GM19328 (cell line): ENCODE results near the gene SEMA6C.
"Not testable (repeated sequence)": the region's sequence is repeated elsewhere in the genome, so short reads cannot be mapped to it uniquely, and the experiment has no call there.

Experiments
- ATAC-seq: cut with Tn5 transposase; IDR thresholded peaks from one replicate; pipeline ENCODE4 v1.9.1; 2021; ENCODE audit warnings: mild to moderate bottlenecking, moderate library complexity; ENCODE audit not compliant: unreplicated experiment

SEMA6C gene

GRCh38 chr1:151130987-151131586 is 15.3 kb downstream of the SEMA6C start:
- no peak for ATAC-seq

GRCh38 chr1:151128800-151129199 is 17.6 kb downstream of the SEMA6C start:
- no peak for ATAC-seq

DNA sequence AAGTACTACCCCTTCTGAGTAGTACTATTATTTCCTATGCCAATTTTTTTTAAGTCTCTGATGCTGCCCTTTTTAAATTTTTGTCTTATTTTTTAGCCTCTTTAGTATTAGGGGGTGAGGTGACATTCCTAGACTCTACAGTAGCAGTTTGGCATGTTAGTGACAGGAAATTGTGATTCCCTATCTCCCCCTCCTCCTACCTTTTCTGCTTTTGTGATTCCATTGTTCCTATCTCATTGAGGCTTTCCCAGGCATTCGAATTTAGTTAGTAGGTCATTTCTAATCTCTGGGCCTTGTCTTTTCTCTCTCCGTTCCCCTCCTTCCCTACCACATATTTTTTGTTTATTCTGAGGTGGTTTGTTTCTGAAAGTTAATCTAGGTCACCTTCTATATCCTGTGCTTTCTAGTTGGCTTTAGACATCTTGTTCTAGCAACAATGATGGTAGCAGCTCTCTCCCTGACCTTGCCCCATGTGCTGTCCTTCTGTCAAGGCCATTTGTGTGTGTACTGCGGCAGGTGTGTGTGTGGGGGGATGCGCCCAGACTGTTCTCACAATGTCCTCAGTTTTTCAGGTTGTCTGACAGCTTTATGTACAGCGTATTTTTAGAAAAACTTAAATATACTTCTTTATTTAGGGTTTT is 21.5 kb downstream of the SEMA6C start:
- no peak for ATAC-seq

DNA sequence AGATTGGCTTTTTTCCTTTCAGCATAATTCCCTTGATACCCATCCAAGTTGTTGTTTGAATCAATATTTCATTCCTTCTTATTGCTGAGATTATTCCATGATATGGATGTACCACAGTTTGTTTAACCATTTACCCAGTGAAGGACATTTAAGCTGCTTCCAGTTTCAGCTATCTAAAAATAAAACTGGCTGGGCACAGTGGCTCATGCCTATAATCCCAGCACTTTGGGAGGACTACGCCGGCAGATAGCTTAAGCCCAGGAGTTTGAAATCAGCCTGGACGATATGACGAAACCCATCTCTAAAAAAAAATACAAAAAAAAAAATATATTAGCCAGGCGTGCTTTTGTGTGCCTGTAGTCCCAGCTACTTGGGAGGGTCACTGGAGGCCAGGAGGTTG is 32.6 kb downstream of the SEMA6C start:
- ATAC-seq, result no peak

DNA sequence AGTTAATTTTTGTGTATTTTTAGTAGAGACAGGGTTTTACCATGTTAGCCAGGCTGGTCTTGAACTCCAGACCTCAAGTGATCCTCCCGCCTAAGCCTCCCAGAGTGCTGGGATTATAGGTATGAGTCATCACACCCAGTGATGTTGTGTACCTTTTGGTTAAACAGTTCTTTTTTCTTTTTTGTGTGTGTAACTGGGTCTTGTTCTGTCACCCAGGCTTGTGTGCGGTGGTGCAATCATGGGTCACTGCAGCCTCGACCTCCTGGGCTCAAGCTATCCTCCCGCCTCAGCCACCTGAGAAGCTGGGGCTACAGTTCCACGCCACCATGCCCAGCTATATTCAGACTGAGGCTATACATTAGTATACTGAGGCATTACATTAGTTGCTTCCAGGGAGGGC is 38.1 kb downstream of the SEMA6C start:
- ATAC-seq, result no peak

- ATAC-seq, result no peak
Observed at GRCh38 chr1:151106894-151107293, 39.5 kb downstream of the SEMA6C start.

DNA sequence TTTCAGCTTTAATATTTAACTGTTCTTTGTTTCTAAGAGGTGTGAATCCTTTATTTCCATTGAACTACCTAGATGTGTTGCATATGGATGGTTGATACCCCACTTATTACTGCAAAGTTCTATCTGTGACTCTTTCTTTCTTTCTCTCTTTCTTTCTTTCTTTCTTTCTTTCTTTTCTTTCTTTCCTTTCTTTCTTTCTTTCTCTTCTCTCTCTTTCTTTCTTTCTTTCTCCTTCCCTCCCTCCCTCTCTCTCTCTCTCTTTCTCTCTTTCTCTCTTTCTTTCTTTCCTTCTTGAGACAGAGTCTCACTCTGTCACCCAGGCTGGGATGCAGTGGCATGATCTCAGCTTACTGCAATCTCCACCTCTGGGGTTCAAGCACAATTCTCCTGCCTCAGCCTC is 41.8 kb downstream of the SEMA6C start:
- ATAC-seq, result no peak

DNA sequence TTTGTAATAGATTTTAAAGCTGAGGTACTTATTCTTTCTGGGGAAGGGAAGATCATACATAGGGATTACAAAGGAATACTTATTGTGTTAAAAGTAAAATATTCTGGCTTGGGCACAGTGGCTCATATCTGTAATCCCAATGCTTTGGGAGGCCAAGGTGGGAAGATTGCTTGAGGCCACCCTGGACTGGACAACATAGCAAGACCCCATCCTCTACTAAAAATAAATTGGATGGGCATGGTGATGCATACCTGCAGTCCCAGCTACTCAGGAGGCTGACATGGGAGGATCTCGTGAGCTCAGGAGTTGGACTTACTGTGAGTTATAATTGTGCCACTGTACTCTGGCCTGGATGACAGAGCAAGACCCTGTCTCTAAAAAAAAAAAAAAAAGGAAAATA is 48.3 kb downstream of the SEMA6C start:
- no peak for ATAC-seq

DNA sequence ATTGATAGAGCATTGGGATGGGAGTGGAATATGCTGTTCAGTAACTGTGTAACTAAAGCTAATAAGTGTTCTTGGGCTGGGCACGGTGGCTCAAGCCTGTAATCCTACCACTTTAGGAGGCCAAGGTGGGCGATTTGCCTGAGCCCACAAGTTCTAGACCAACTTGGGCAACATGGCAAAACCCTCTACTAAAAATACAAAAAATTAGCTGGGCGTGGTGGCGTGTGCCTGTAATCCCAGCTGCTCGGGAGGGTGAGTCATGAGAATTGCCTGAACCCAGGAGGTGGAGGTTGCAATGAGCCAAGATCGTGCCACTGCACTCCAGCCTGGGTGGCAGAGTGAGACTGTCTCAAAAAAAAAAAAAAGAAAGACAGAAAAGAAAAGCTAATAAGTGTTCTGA is 49.0 kb downstream of the SEMA6C start:
- ATAC-seq, result not testable (repeated sequence)

GRCh38 chr1:151085953-151086559 is 60.4 kb downstream of the SEMA6C start:
- no peak for ATAC-seq
